HG03457 (cell line): Measurements from ENCODE around the gene CRYBB1.

Source experiments
- ATAC-seq: cut with Tn5 transposase; IDR thresholded peaks from one replicate; pipeline ENCODE4 v1.9.1; 2021; ENCODE audit warnings: moderate number of reproducible peaks; ENCODE audit not compliant: unreplicated experiment

CRYBB1 gene

DNA sequence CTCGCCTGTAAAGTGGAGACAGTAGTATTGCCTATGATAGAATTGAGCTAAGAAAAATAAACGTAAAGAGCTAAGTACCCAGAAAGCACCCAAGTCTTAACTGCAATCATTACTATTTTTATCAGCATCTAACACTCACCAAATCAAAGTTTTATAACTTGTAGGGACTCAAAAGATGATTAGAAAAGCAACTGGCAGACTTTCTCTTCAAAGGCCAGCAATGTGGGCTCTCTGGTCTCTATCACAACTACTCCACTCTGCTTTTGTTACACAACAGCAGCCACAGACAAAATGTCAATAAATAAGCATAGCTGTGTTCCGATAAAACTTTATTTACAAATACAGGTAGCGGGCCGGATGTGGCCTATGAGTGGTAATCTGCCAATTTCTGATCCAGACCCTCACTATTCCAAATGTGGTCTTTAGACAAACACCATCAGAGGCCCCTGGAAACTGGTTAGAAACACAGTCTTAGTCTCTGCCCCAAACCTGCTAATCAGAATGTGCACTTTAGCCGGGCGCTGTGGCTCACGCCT lies 36.1 kb downstream of the CRYBB1 start:
- no peak for ATAC-seq

DNA sequence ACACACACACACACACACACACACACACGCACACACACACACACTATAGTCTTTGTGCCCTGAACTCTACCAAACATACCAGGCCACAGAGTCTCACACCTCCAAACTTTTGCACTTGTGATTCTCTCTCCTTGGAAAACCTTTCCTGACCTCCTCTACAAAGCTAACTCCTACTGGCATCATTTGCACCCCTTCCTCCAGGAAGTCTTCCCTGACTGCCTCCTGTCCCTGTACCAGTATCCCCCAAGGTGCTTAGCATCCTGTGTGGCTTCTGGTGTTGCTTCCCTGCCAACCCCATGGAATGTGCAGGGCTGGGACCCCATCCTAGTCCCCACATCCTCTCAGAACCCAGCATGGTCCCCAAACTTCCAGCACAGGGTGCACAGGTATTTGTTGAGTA lies 36.8 kb downstream of the CRYBB1 start:
- no peak for ATAC-seq

DNA sequence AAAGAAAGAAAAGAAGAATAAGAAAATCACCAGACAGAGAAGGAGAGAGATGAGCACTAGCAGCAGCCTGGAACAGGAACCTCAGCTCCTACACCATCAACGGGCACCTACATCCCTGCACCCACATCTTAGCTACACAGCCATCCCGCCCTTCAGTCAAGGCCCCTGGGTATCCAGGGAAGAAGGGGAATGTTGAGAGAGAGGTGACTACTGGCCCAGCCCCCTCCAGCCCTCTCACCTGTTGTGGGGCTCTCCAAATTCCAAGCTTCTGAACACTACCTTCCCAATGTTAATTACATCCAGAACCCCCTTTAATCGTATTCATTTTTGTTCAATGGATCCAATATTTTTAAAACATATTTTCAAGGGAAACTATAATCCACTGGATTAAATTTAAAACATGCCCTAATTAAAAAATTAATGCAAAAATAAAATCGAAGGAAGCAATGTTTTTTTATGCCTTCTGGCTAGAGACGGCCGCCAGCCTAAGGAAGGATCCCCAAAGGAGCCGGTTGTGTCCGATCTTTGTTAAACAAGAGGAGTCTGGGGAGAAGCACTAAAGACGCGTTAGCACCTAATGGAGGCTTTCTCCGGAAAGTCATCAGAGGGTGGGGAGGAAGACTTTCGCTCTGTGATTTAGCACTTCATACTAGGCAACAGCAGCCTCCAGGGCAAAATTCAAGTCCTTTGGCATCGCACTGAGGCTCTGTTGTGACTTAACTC lies 37.4 kb downstream of the CRYBB1 start:
- ATAC-seq = no peak

DNA sequence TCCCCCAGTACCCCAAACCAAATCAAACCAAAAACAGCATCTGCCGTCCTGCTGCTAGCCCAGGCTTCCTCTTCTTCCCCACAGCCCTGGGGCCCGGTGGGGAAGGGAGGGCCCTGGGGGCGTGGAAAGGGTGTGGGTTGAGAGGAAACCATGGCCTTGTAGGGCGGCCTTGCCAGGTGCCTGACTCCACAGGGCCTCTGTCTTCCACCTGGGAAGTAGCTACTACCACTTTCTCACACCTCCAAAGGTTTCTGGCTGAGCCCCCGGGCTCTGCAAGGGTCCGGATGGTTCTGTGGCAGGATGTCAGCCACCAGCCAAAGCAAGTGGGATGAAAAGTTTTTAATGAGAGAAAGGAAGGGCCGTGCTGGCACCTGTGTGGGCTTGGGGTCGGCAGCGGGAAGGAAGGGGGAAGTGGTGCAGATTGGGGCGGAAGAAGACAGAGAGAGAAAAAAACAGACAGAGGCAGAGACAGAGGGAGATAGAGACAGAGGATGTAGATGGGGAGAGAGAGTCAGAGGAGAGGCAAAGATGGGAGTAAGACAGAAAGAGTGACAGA lies 38.4 kb downstream of the CRYBB1 start:
- no peak for ATAC-seq

DNA sequence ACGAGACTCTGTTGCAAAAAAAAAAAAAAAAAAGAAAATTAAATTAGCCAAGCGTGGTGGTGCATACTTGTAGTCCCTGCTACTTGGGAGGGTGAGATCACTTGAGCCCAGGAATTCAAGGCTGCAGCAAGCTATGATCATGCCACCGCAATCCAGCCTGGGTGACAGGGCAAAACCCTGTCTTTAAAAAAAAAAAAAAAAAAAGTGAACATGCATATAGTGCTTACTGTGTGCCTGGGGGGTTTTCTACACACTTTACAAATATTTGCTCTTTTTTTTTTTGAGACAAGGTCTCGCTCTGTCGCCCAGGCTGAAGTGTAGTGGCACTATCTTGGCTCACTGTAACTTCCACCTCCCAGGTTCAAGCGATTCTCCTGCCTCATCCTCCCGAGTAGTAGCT lies 40.7 kb downstream of the CRYBB1 start:
- ATAC-seq = no peak

DNA sequence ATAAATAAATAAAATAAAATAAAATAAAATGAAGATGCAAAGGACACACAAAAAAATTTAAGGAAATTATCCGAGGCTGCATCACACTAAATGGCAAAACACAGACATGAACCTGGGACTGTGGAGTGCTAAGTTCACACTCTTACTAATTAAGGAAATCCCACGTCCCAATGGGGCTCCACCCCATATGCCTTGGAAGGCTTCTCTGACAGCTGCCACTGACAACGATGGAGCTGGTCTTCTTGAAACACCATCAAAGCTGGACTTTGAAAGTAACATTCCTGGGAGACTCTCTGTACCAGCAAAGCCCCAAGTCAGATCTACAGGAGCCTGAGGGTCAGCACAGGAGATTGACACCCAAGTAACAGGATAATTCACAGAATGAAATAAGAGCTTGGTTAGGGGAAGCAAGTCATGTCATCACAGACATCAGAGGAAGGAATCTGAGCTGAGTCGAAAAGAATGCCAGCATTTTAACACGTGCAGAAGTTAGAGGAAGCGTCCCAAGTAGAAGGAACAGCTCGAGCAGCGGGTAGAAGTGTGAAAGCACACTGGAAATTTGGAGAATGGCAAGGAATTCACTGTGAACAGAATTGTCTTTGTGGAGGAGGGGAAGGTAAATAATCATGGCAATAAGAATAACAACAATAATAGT lies 41.7 kb downstream of the CRYBB1 start:
- no peak for ATAC-seq

DNA sequence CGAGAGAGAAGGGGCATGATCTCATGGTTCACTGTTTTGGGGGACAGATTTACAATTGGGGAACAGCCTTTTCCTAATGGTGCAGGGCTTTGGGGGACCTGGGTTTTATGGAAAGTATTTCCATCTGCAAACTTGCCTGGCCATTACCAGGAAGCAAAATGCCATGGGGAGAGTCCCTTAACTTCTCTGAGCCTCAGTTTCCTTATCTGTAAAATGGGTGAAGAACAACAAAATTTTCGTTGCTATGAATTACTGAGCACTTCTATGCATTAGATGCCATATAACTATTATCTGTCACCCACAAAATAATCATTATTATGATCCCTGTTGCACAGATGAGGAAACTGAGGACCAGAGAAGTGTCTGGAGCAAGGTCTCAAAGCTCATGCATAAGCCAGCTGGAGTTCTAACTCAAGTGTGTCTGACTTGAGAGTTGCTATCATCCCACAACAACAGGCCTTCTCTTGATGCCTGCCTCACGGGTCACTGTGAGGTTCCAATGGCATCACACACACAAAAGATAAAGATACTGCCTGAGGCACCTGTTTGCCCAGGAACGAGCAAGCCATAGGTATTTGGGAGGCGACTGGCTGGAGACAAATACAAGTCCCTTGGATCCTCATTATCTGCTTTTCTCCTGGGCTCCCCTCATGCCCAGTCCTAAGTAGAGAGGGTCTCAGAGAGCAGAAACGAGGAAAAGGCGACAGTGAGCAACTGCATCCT lies 43.7 kb downstream of the CRYBB1 start:
- no peak for ATAC-seq

DNA sequence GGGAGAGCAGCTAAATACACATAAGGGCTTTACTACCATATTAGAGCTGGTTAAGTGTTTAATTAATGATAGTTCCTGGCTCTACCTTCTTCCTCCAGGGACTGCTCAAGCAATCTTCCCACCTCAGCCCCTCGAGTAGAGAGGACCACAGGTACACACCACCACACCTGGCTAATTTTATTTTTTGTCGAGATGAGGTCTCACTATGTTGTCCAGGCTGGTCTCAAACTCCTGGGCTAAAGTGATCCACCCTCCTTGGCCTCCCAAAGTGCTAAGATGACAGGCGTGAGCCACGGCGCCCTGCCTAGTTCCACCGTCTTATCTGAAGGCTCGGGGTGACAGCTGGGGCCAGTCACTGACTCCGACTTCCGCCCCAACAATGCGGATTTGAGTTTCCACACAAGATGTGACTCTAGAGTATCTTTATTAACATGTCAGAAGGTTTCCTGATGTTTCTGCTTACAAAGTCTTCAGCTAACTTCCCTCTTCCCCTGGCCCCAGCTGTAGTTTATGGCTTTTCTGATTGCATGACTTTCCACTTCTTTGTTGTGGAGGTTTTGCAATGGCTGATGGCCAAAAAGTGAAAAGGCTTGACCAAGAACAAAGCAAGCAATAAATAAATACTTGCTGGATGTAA lies 44.7 kb downstream of the CRYBB1 start:
- no peak for ATAC-seq

DNA sequence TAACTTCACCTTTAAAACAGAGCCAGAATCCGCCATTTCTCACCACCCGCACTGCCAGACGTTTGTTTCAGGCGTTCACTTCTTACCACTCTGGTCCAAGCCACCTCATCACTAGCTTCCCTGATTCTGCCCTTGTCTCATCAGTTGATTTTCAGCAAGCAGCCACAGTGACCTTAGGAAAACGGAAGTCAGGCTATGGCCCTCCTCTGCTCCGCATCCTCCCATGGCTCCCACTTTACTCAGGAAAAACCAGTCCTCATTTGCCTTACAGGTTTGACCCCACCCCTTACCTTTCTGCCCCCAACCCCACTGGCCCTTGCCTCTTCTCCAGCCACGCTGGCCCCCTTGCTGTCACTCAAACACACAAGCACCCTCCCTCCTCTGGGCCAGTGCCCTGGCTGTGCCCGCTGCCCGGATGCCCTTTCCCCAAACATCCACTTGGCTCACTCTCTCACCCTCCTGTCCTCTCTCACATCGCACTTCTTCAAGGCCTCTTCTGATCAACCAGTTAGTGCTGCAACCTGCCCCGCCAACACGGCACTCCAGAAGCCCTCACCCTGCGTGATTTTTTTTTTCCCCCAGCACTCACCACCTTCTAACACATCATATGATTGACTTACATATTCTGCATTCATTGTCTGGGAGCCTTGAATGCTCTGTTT lies 46.8 kb downstream of the CRYBB1 start:
- no peak for ATAC-seq

DNA sequence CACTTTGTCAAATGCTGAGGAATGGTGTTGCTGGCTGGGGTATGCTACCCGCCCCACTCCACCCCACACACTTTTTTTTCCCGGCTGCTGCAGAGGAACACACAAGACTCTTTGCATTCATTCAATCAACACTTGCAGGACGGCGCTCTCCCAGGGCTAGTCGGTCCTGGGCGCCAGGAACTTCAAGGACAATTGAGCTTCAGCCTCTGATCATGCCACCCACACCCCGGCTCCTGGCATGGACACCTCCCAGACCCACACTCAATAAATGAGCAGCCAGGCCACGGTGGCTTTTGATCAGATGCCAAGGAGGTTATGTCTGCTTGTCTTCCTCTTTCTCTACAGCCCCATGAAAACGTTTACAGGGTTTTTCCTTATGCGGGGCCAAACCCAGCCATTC lies 47.7 kb downstream of the CRYBB1 start:
- no peak for ATAC-seq

DNA sequence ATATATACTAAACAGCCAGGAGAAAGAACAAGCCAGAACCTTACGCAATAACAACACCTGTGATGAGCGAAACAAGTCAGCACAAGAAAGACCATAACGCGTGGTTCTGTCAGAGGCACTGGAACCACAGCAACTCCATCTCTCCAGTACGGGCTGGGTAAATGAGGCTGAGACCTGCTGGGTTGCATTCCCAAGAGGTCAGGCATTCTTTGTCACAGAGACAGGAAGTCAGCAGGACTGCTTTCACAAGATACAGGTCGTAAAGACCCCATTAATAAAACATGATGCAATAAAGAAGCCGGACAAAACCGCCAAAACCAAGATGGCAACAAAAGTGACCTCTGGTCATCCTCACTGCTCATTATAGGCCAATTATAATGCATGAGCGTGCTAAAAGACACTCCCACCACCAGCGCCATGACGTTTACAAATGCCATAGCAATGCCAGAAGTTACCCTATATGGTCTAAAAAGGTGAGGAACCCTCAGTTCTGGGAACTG lies 49.6 kb downstream of the CRYBB1 start:
- no peak for ATAC-seq

DNA sequence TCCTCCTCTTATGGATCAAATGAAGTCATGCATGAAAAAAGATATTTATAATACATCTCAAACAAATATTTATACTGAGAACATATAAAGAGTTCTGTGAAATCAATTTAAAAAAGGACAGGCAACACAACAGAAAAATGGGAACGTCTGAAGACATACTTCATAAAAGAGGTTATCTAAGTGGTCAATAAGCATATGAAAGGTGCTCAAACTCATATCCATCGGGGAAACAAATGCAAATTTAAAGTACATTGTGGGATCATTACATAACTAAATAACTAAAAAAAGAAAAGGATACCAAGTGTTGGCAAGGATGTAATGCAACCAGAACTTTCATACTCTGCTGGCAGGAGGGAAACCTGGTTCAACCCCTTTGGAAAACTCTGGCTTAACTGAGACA lies 50.2 kb downstream of the CRYBB1 start:
- ATAC-seq = no peak

DNA sequence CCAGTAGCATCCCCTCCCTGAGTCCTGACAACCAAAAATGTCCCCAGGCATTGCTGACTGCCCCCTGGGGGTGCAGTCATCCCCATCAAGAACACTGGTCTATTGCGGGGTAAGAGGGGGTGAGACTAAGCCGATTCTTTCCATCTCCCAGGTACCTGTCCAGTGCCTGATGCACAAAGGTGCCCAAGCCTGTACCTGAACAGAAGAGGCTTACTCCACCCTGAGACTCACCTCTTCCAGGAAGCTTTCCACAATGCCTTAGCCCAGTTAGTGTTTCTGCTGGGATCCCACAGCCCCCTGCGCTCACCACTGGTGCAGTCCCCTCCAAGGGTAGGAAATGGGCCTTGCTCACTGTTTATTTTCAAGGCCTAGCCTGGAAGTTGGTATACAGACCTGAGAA lies 50.8 kb downstream of the CRYBB1 start:
- ATAC-seq = no peak

DNA sequence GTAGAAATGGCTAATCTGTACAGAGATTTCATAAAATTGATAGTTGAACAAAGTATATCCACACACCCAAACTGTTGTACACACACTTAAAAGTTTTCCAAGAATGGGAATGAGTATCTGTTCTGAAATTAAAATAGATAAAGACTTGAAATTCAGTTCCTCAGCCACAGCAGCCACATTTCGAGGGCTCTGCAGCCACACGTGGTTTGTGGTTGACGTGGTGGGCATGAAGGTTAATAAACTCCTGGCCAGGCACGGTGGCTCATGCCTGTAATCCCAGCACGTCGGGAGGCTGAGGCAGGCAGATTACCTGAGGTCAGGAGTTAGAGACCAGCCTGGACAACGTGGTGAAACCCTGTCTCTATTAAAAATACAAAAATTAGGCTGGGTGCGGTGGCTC lies 51.9 kb downstream of the CRYBB1 start:
- no peak for ATAC-seq

DNA sequence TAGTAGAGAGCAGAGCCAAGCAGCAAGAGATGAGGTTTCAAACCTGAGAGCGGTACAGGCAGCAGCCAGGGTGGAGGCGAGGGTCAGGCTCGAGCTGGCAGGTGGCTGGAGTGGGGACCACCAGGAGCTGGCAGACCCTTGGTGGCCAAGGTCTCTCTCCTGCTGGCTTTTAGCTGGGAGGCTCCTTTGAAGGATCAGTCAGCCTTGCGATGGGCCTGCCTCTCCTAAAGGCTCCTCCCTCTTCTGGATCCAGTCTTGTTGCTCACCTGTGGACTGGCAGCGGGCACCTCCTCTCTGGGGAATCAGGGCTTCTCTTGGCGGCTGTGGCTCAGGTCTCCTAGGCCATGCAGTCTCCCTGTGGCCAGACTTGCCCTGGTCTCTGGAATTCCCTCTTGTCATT lies 52.6 kb downstream of the CRYBB1 start:
- no peak for ATAC-seq

DNA sequence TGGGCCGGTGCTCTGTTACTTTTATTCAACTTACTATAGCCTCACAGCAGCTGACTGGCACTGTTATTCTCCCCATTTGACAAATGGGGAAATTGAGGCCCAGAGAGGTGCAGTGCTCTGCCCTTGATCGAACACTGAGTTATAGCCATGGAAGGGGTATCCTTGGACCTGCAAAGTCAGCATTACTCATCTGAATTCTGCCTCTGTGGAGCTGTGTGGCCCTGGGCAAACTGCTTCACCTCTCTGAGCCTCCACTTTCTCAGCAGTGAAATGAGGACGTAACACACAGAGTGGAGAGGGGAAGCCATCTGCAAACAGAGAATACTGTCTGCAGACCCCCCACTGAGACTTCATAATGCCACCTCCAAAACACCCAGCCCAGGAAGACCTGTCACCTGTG lies 53.2 kb downstream of the CRYBB1 start:
- no peak for ATAC-seq

DNA sequence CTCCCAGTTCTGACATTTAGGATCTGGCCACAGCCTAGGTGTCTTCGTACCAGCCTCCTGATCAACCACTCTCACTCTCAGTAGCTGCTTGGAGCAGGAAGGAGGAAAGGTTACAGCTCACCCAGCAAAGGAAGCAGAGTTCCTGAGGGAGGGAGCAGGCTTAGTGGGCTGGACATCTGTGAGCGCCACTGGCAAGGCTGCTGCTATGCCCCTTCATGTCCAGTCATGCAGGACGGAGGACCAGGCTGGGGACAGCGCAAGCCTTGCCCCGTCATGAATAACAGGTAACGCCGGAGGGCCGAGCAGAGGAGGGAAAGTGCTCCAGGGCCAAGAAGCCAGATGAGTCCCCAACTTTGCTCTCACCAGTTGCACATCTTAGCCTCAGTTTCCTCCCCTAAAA lies 53.6 kb downstream of the CRYBB1 start:
- no peak for ATAC-seq

DNA sequence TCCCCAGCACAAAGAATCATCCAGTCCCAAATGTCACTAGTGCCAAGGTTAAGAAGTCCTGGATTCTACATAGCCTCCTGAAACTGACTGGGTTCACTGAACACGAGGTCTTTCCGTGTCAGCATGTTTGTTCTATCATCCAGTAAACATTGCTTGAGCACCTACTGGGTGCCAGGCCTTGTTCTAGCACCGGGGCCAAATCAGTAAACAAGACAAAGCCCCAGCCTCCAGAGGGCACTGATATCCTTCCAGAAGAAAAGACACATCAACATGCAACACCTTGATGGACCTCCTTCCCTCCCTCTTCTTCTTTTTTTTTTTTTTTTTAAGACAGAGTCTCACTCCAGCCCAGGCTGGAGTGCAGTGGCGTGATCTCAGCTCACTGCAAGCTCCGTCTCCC lies 54.8 kb downstream of the CRYBB1 start:
- ATAC-seq = no peak

DNA sequence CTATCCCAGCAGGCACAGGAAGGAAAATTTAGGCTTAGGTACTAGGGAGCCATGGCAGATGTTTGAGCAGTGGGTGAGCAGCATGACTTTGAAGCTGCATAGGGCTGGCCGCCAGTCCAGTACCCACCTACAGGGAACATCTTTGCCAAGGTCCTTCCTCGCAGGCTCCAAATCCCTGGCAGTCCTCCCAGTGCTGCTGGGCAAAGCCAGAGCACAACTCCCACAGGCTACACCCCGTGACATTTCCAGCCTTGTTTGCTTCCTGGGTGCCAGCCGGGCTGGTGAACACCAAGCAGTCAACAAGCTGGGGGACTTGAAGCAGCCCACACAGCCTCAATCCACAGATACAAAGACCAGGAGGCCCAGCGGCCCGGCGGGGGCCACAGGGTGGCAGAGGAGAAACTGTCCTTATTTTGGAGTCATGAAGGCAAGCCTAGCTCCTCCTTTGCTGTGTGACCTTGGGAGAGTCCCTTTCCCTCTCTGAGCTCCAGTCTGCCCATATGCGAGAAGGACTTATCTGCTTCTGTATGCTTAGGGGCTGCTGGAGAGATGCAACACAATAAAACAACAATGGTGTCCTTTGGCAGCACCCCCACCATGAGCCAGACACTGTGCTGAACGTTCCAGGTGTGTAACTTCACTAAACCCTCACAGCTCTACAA lies 55.9 kb downstream of the CRYBB1 start:
- no peak for ATAC-seq
